COLO668 (cell line): Measurements from ENCODE around the gene NUDT14.

ENCODE experiments used
- DNase-seq: peaks from one replicate; lab custom pipeline; 2025; ENCODE audit not compliant: unreplicated experiment; lab: John Stamatoyannopoulos, UW

Gene NUDT14

GRCh38 chr14:105161309-105161708, 19.8 kb downstream of the NUDT14 start:
- DNase-seq, result peak; percentile 99

- DNase-seq, result no peak
Measured at GRCh38 chr14:105160776-105161175, 20.3 kb downstream of the NUDT14 start.

- peak; percentile 22 for DNase-seq
Measured at GRCh38 chr14:105159344-105159743, 21.8 kb downstream of the NUDT14 start.

GRCh38 chr14:105158794-105159193, 22.3 kb downstream of the NUDT14 start:
- DNase-seq, result no peak

- DNase-seq, result no peak
Measured at GRCh38 chr14:105157872-105158271, 23.2 kb downstream of the NUDT14 start.

GRCh38 chr14:105156414-105157375, 24.4 kb downstream of the NUDT14 start:
- no peak for DNase-seq

- no peak for DNase-seq
Measured at GRCh38 chr14:105155681-105156413, 25.3 kb downstream of the NUDT14 start.

GRCh38 chr14:105155071-105155651, 26.0 kb downstream of the NUDT14 start:
- DNase-seq, result no peak

- no peak for DNase-seq
Measured at GRCh38 chr14:105154476-105154871, 26.6 kb downstream of the NUDT14 start.

GRCh38 chr14:105153739-105154475, 27.2 kb downstream of the NUDT14 start:
- DNase-seq, result no peak

- DNase-seq, result no peak
Measured at GRCh38 chr14:105153331-105153731, 27.8 kb downstream of the NUDT14 start.

GRCh38 chr14:105152794-105153241, 28.3 kb downstream of the NUDT14 start:
- DNase-seq, result no peak

GRCh38 chr14:105151838-105152793, 29.0 kb downstream of the NUDT14 start:
- DNase-seq, result no peak

- DNase-seq, result no peak
Measured at GRCh38 chr14:105151084-105151837, 29.9 kb downstream of the NUDT14 start.

- no peak for DNase-seq
Measured at GRCh38 chr14:105150368-105151083, 30.6 kb downstream of the NUDT14 start.

GRCh38 chr14:105150026-105150367, 31.1 kb downstream of the NUDT14 start:
- DNase-seq, result no peak

- DNase-seq, result no peak
Measured at GRCh38 chr14:105149146-105149781, 31.8 kb downstream of the NUDT14 start.

- no peak for DNase-seq
Measured at GRCh38 chr14:105148604-105149145, 32.4 kb downstream of the NUDT14 start.
